ENCODE data around the gene DENND2D.

Gene DENND2D

GRCh38 chr1:111197598-111198284 is 2.7 kb downstream of the DENND2D start:
- H3K4me1 ChIP-seq (ENCODE audit: control insufficient read depth, low read length) = peaks cover 63% of the 10 kb centered on the region
- peaks cover 98% of the 10 kb centered on the region for H3K36me3 ChIP-seq (ENCODE audit: control insufficient read depth, low read length)

GRCh38 chr1:111196213-111196612 is 4.2 kb downstream of the DENND2D start:
- TF ChIP-seq EZH2phosphoT487 (IDR thresholded peaks at IDR 0.05; ENCODE audit: borderline replicate concordance, low read length) (no peak), CTCF (IDR thresholded peaks at IDR 0.05; ENCODE audit: low read depth, low read length, poor library complexity, severe bottlenecking) (no peak)
- H3K4me2 ChIP-seq (ENCODE audit: low read length) = no peak overlapping the region

More at GRCh38 chr1:111197598-111198284, 2.7 kb downstream of the DENND2D start:
- TF ChIP-seq EZH2phosphoT487 (IDR thresholded peaks at IDR 0.05; ENCODE audit: borderline replicate concordance, low read length) = no peak
- peak; percentile 50 for TF ChIP-seq CTCF (IDR thresholded peaks at IDR 0.05; ENCODE audit: low read depth, low read length, poor library complexity, severe bottlenecking)
- Histone ChIP-seq H3F3A (ENCODE audit: control insufficient read depth, insufficient read depth) (peaks cover 5% of the 10 kb centered on the region), H3K9me3 (ENCODE audit: control insufficient read depth, insufficient read depth, low read length) (no peaks in the 10 kb centered on the region), H4K20me1 (ENCODE audit: control insufficient read depth, insufficient read depth, low read depth, low read length) (no peaks in the 10 kb centered on the region), H3K4me3 (ENCODE audit: low read length) (no peak overlapping the region), H3K27me3 (ENCODE audit: control insufficient read depth, low read length) (no peaks in the 10 kb centered on the region), H3K4me2 (ENCODE audit: low read length) (no peak overlapping the region), H3K27ac (ENCODE audit: low read depth, low read length) (no peak overlapping the region), H3K79me2 (ENCODE audit: control insufficient read depth, low read length) (peaks cover 33% of the 10 kb centered on the region), H3K9me2 (replicated peaks; ENCODE audit: control insufficient read depth, low read length) (no peaks in the 10 kb centered on the region)

GRCh38 chr1:111195002-111195684 is 5.3 kb downstream of the DENND2D start:
- H3K27ac ChIP-seq (ENCODE audit: low read depth, low read length) = no peak overlapping the region
- no peaks in the 10 kb centered on the region for H3K9me2 ChIP-seq (replicated peaks; ENCODE audit: control insufficient read depth, low read length)
- H3K36me3 ChIP-seq (ENCODE audit: control insufficient read depth, low read length) = peaks cover 100% of the 10 kb centered on the region
- peaks cover 48% of the 10 kb centered on the region for H3K4me1 ChIP-seq (ENCODE audit: control insufficient read depth, low read length)
- H3K4me3 ChIP-seq (ENCODE audit: low read length) = no peak overlapping the region
- H3K9me3 ChIP-seq (ENCODE audit: control insufficient read depth, insufficient read depth, low read length) = no peaks in the 10 kb centered on the region
- peaks cover 7% of the 10 kb centered on the region; the same call in 1 of the 2 replicates for H3K79me2 ChIP-seq (ENCODE audit: control insufficient read depth, low read length)
- H4K20me1 ChIP-seq (ENCODE audit: control insufficient read depth, insufficient read depth, low read depth, low read length) = no peaks in the 10 kb centered on the region
- peaks cover 5% of the 10 kb centered on the region; the same call in 1 of the 2 replicates for H3F3A ChIP-seq (ENCODE audit: control insufficient read depth, insufficient read depth)
- TF ChIP-seq EZH2phosphoT487 (IDR thresholded peaks at IDR 0.05; ENCODE audit: borderline replicate concordance, low read length) (no peak), CTCF (IDR thresholded peaks at IDR 0.05; ENCODE audit: low read depth, low read length, poor library complexity, severe bottlenecking) (no peak)
- H3K4me2 ChIP-seq (ENCODE audit: low read length) = no peak overlapping the region
- no peaks in the 10 kb centered on the region for H3K27me3 ChIP-seq (ENCODE audit: control insufficient read depth, low read length)

More at GRCh38 chr1:111196213-111196612, 4.2 kb downstream of the DENND2D start:
- H3K4me1 ChIP-seq (ENCODE audit: control insufficient read depth, low read length) = peaks cover 49% of the 10 kb centered on the region
- peaks cover 100% of the 10 kb centered on the region for H3K36me3 ChIP-seq (ENCODE audit: control insufficient read depth, low read length)
- no peaks in the 10 kb centered on the region for H4K20me1 ChIP-seq (ENCODE audit: control insufficient read depth, insufficient read depth, low read depth, low read length)
- no peaks in the 10 kb centered on the region for H3K9me3 ChIP-seq (ENCODE audit: control insufficient read depth, insufficient read depth, low read length)
- no peaks in the 10 kb centered on the region for H3F3A ChIP-seq (ENCODE audit: control insufficient read depth, insufficient read depth)
- H3K79me2 ChIP-seq (ENCODE audit: control insufficient read depth, low read length) = peaks cover 17% of the 10 kb centered on the region
- no peaks in the 10 kb centered on the region for H3K27me3 ChIP-seq (ENCODE audit: control insufficient read depth, low read length)
- no peaks in the 10 kb centered on the region for H3K9me2 ChIP-seq (replicated peaks; ENCODE audit: control insufficient read depth, low read length)
- no peak overlapping the region for H3K4me3 ChIP-seq (ENCODE audit: low read length)
- H3K27ac ChIP-seq (ENCODE audit: low read depth, low read length) = no peak overlapping the region
